ENCODE measurements around the gene COLEC11. TPM values are rescaled to one million over a fixed set of nuclear protein-coding genes. Genes with fewer than 3 reads are reported as not detected.
"Not testable (repeated sequence)": the region's sequence is repeated elsewhere in the genome, so short reads cannot be mapped to it uniquely, and the experiment has no call there.

The COLEC11 gene
- total RNA-seq, 2 experiments from 2014 or later = 1.7 TPM; not detected in 1

- no peaks in the 10 kb centered on the region for H3K9me2 ChIP-seq (ENCODE audit: insufficient read depth, low read length)
- no peak for TF ChIP-seq CTCF (conservative IDR thresholded peaks at IDR 0.05; ENCODE audit: low read length)
- no peak for TF ChIP-seq EZH2phosphoT487 (IDR thresholded peaks at IDR 0.05; ENCODE audit: borderline replicate concordance, low read depth, low read length)
- H4K20me1 ChIP-seq (ENCODE audit: insufficient read depth, low read length) = no peaks in the 10 kb centered on the region
- intact Hi-C loops (cut with micrococcal nuclease; ENCODE audit: unreplicated experiment) = no loop called here
- H3K4me1 ChIP-seq (ENCODE audit: insufficient read depth, low read length, poor library complexity, severe bottlenecking) = peaks cover 27% of the 10 kb centered on the region
- H3K79me2 ChIP-seq (ENCODE audit: insufficient read depth, low read depth, low read length) = no peaks in the 10 kb centered on the region
- BruUV-seq (replicated peaks) = no TSS peak
- H3K36me3 ChIP-seq (ENCODE audit: insufficient read depth, low read length) = no peaks in the 10 kb centered on the region
- H3K27ac ChIP-seq (ENCODE audit: low read depth, low read length, poor library complexity, severe bottlenecking) = no peak within 1 kb of the TSS
- no peaks in the 10 kb centered on the region for H3K9me3 ChIP-seq (ENCODE audit: low read length)
- H3K4me2 ChIP-seq (ENCODE audit: low read length) = peak within 1 kb of the TSS; percentile 10; the same call in 1 of the 2 replicates
- ChIA-PET CTCF (ENCODE audit: unreplicated experiment) (no interaction called here), POLR2A (no interaction called here)
- H2AFZ ChIP-seq (ENCODE audit: low read length) = peak within 1 kb of the TSS; percentile 14; the same call in 1 of the 2 replicates
- no peak within 1 kb of the TSS for H3K4me3 ChIP-seq (ENCODE audit: low read depth, low read length, poor library complexity, severe bottlenecking)
- DNase-seq (ENCODE audit: low spot score) = no peak
These were observed 63.0 kb downstream of the COLEC11 start, which contains the start of gene ALLC for GRCh38 chr2:3657881-3658280. TSS of gene ALLC (plus strand) at chr2:3658200. CDS start at chr2:3671158, 12,958 bp downstream.

- ChIA-PET POLR2A (interaction anchor here (0.6 kb wide), 1 partner anchor 208 kb away, joined by 3 read pairs; no protein-coding TSS in a partner anchor), CTCF (ENCODE audit: unreplicated experiment) (no interaction called here)
- no peaks in the 10 kb centered on the region for H4K20me1 ChIP-seq (ENCODE audit: insufficient read depth, low read length)
- no TSS peak for BruUV-seq (replicated peaks)
- no peaks in the 10 kb centered on the region for H3K36me3 ChIP-seq (ENCODE audit: insufficient read depth, low read length)
- TF ChIP-seq CTCF (conservative IDR thresholded peaks at IDR 0.05; ENCODE audit: low read length) (no peak), EZH2phosphoT487 (IDR thresholded peaks at IDR 0.05; ENCODE audit: borderline replicate concordance, low read depth, low read length) (no peak)
- H3K4me2 ChIP-seq (ENCODE audit: low read length) = no peak overlapping the region; the same call in 1 of the 2 replicates
- no peak overlapping the region for H3K4me3 ChIP-seq (ENCODE audit: low read depth, low read length, poor library complexity, severe bottlenecking)
- H3K4me1 ChIP-seq (ENCODE audit: insufficient read depth, low read length, poor library complexity, severe bottlenecking) = peaks cover 26% of the 10 kb centered on the region
- peak overlapping the region; percentile 7; the same call in 1 of the 2 replicates for H2AFZ ChIP-seq (ENCODE audit: low read length)
- no peak overlapping the region for H3K27ac ChIP-seq (ENCODE audit: low read depth, low read length, poor library complexity, severe bottlenecking)
- no peak for DNase-seq (ENCODE audit: low spot score)
- H3K9me2 ChIP-seq (ENCODE audit: insufficient read depth, low read length) = no peaks in the 10 kb centered on the region
- intact Hi-C loops (cut with micrococcal nuclease; ENCODE audit: unreplicated experiment) = no loop called here
- no peaks in the 10 kb centered on the region for H3K79me2 ChIP-seq (ENCODE audit: insufficient read depth, low read depth, low read length)
- H3K9me3 ChIP-seq (ENCODE audit: low read length) = no peaks in the 10 kb centered on the region
These were observed 64.8 kb downstream of the COLEC11 start for GRCh38 chr2:3659447-3660432.

DNA sequence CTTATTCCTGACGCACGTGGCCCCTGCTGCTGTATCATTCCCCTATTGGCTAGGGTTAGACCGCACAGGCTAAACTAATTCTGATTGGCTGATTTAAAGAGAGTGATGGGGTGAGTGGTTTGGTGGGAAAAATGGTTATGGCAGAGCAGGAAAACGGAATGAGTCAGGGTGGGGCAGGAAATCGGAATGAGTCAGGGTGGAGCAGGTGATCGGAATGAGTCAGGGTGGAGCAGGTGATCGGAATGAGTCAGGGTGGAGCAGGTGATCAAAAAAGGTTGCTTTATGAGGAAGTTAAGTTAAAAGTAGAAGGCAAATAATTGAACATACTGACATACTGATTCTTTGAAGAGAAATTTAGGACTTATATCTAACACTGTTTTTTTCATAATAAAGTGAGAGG, 65.7 kb downstream of the COLEC11 start:
- H4K20me1 ChIP-seq (ENCODE audit: insufficient read depth, low read length); H3K36me3 ChIP-seq (ENCODE audit: insufficient read depth, low read length); H3K4me2 ChIP-seq (ENCODE audit: low read length); H2AFZ ChIP-seq (ENCODE audit: low read length); H3K4me3 ChIP-seq (ENCODE audit: low read depth, low read length, poor library complexity, severe bottlenecking); BruUV-seq (replicated peaks); H3K79me2 ChIP-seq (ENCODE audit: insufficient read depth, low read depth, low read length); H3K9me2 ChIP-seq (ENCODE audit: insufficient read depth, low read length); intact Hi-C loops (cut with micrococcal nuclease; ENCODE audit: unreplicated experiment); H3K27ac ChIP-seq (ENCODE audit: low read depth, low read length, poor library complexity, severe bottlenecking); H3K9me3 ChIP-seq (ENCODE audit: low read length); DNase-seq (ENCODE audit: low spot score): not testable (repeated sequence)
- peaks cover 26% of the 10 kb centered on the region for H3K4me1 ChIP-seq (ENCODE audit: insufficient read depth, low read length, poor library complexity, severe bottlenecking)
- CTCF ChIA-PET (ENCODE audit: unreplicated experiment) = interaction anchor here (1.3 to 1.7 kb wide), 2 partner anchors 9 to 199 kb away, joined by 3 to 4 read pairs; no protein-coding TSS in a partner anchor
- POLR2A ChIA-PET = interaction anchor here (1.1 kb wide), 1 partner anchor 51 kb away, joined by 4 read pairs; no protein-coding TSS in a partner anchor

Data from OCI-LY7 (cell line).